Uterus (tissue), 2 donors: Measurements from ENCODE around the gene NOL4L.

Experiments
- POLR2A ChIP-seq, 2 donors: fragments of 450-650 bp; IDR thresholded peaks; one replicate each; pipeline ENCODE4 v1.6.1; 2016; ENCODE audit warnings: antibody characterized with exemption in 2 of 2, mild to moderate bottlenecking in 1 of 2, moderate library complexity in 1 of 2
- TF ChIP-seq, protein P1 (sequence below), 4 experiments: fragments of 200-600 bp in 2 of 4; fragments of 450-650 bp in 2 of 4; sonication (generic) in 2 of 4; IDR thresholded peaks; one replicate each; pipeline ENCODE4 v1.5.1; 2016 to 2019; ENCODE audit warnings: antibody characterized with exemption in 4 of 4, mild to moderate bottlenecking in 2 of 4, moderate library complexity in 1 of 4

DNA sequence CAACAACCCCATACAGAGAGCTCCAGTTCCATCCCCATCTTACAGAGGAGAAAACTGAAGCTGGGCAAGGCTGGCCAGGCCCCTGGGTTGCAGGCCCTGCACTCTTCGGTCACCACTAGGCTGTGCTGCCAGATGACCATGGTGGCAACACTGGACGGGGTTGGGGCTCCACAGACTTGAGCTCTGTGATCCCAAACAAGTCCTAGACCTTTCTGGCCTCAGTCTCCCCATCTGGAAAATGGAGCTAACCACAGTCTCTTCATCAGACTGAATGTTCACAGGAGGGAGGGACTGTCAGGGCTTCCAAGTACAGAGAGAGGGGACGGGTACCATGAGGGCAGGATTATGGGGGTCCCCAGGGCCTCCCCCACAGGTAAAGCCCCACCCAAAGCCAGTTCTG, 41.3 kb upstream of the NOL4L start:
- TF ChIP-seq, protein P1, sequence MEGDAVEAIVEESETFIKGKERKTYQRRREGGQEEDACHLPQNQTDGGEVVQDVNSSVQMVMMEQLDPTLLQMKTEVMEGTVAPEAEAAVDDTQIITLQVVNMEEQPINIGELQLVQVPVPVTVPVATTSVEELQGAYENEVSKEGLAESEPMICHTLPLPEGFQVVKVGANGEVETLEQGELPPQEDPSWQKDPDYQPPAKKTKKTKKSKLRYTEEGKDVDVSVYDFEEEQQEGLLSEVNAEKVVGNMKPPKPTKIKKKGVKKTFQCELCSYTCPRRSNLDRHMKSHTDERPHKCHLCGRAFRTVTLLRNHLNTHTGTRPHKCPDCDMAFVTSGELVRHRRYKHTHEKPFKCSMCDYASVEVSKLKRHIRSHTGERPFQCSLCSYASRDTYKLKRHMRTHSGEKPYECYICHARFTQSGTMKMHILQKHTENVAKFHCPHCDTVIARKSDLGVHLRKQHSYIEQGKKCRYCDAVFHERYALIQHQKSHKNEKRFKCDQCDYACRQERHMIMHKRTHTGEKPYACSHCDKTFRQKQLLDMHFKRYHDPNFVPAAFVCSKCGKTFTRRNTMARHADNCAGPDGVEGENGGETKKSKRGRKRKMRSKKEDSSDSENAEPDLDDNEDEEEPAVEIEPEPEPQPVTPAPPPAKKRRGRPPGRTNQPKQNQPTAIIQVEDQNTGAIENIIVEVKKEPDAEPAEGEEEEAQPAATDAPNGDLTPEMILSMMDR (IDR thresholded peaks at IDR 0.05) = no peak
- no peak for TF ChIP-seq POLR2A (IDR thresholded peaks at IDR 0.05)
